ENCODE measurements around the gene HIRA. TPM values are rescaled to one million over a fixed set of nuclear protein-coding genes. Genes with fewer than 3 reads are reported as not detected.
A peak's percentile ranks its signal among the peaks of the same experiment; 100 is the strongest.

The HIRA gene
- total and polyA plus RNA-seq, 9 of the 15 experiments (the other 6 are each of a cell fraction or from before 2014, with no cell fraction given): 0.96 to 132 (median 58.4) TPM

DNA sequence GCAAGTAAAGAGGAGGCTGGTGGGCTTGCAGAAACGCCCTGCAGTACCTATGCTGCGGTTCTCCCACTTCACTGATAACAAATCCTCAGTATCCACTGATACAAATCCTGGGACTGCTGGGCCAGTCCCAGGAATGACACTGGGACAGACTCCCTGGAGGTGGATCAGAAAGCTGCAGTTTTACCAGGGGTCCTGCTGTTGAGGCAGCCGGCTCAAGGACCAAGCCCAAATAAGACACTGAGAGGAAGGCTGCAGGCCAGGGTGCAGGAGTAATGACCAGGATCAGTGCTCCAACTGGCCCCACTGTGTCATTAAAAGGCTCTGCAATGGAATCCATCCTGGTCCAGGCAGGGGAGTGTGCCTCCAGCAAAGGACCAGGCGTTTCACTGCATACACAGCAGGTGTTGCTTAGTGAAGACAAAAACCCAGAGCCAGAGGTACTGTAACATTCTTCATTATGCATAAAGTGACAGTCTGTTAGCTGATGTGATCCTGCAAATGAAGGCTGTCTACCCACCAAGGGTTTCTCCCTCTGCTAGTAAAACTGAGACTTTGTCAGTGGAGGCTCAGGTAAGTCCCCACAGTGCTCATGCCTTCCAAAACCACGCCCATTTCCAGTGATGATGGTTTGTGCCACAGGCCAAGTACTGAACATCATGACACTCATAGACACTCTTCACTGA, 17.3 kb upstream of the HIRA start (continued):
- TF ChIP-seq, protein P1, sequence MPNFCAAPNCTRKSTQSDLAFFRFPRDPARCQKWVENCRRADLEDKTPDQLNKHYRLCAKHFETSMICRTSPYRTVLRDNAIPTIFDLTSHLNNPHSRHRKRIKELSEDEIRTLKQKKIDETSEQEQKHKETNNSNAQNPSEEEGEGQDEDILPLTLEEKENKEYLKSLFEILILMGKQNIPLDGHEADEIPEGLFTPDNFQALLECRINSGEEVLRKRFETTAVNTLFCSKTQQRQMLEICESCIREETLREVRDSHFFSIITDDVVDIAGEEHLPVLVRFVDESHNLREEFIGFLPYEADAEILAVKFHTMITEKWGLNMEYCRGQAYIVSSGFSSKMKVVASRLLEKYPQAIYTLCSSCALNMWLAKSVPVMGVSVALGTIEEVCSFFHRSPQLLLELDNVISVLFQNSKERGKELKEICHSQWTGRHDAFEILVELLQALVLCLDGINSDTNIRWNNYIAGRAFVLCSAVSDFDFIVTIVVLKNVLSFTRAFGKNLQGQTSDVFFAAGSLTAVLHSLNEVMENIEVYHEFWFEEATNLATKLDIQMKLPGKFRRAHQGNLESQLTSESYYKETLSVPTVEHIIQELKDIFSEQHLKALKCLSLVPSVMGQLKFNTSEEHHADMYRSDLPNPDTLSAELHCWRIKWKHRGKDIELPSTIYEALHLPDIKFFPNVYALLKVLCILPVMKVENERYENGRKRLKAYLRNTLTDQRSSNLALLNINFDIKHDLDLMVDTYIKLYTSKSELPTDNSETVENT (CRISPR knock-in tag; IDR thresholded peaks at IDR 0.05): 0 out of 2 replicates have a peak, but pooled peaks have one; percentile 56
- TF ChIP-seq CTBP1 (IDR thresholded peaks at IDR 0.05; ENCODE audit: borderline replicate concordance) (0 out of 2 replicates have a peak, but pooled peaks have one; percentile 26), PHB (CRISPR knock-in tag; IDR thresholded peaks at IDR 0.05) (peak; percentile 59; the same call in 1 of the 2 replicates), POLR2AphosphoS5 (IDR thresholded peaks at IDR 0.05; ENCODE audit: control insufficient read depth, insufficient read depth, low read depth, low read length) (0 out of 2 replicates have a peak, but pooled peaks have one; percentile 57), WHSC1 (IDR thresholded peaks at IDR 0.05; ENCODE audit: low read length) (peak; percentile 79), SREBF1 (IDR thresholded peaks at IDR 0.05; ENCODE audit: borderline replicate concordance, low read depth, low read length) (0 out of 2 replicates have a peak, but pooled peaks have one; percentile 50), PML (IDR thresholded peaks at IDR 0.05; ENCODE audit: low read length) (0 out of 2 replicates have a peak, but pooled peaks have one; percentile 14)
